Measurements from ENCODE around the gene DEFB126.

DNA sequence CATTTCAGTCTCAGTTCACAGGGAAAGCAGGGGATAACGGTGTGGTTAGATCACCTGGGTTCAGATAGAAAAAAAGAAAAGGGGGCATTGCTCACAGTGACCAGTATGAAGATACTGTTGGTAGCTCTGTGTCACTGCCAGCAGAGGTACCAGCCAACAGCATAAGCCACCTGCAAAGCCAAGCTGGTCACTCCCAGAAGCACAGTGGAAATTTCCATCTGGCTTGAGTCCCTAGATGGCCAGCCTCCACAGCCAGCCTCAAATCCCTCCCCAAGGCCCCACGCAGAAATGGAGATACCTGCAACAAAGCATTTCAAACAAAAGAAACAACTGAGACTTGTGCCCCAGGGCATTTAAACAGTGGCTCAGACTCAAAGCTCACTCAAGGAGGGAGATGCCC lies 26.5 kb downstream of the DEFB126 start:
- TF ChIP-seq POLR2A (IDR thresholded peaks at IDR 0.05), result no peak
- TF ChIP-seq, protein P1, sequence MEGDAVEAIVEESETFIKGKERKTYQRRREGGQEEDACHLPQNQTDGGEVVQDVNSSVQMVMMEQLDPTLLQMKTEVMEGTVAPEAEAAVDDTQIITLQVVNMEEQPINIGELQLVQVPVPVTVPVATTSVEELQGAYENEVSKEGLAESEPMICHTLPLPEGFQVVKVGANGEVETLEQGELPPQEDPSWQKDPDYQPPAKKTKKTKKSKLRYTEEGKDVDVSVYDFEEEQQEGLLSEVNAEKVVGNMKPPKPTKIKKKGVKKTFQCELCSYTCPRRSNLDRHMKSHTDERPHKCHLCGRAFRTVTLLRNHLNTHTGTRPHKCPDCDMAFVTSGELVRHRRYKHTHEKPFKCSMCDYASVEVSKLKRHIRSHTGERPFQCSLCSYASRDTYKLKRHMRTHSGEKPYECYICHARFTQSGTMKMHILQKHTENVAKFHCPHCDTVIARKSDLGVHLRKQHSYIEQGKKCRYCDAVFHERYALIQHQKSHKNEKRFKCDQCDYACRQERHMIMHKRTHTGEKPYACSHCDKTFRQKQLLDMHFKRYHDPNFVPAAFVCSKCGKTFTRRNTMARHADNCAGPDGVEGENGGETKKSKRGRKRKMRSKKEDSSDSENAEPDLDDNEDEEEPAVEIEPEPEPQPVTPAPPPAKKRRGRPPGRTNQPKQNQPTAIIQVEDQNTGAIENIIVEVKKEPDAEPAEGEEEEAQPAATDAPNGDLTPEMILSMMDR (IDR thresholded peaks at IDR 0.05), result no peak
